HepG2 (cell line): ENCODE results near the gene LRRC73. TPM values are rescaled to one million over a fixed set of nuclear protein-coding genes. Genes with fewer than 3 reads are reported as not detected.

Experiments
- NFYC ChIP-seq: IDR thresholded peaks from 2 replicates; pipeline ENCODE4 v1.6.1; 2016; ENCODE audit warnings: missing genetic modification reagents, missing compliant biosample characterization
- NPAS2 ChIP-seq: sonication (generic); formaldehyde crosslinking; IDR thresholded peaks from 2 replicates; pipeline ENCODE4 v1.8.0; 2022; ENCODE audit warnings: mild to moderate bottlenecking, missing genetic modification reagents, borderline replicate concordance
- NR2F6 ChIP-seq, 2 experiments: IDR thresholded peaks; 2 replicates each; pipeline ENCODE4 v1.6.1; 2016; ENCODE audit warnings: antibody characterized with exemption in 1 of 2, mild to moderate bottlenecking in 1 of 2
- PHF8 ChIP-seq: sonication (generic); formaldehyde crosslinking; IDR thresholded peaks from 2 replicates; pipeline ENCODE4 v1.5.0; 2020; ENCODE audit warnings: missing genetic modification reagents
- SIN3A ChIP-seq: IDR thresholded peaks from 2 replicates; pipeline ENCODE4 v1.6.1; 2011; ENCODE audit warnings: low read depth, mild to moderate bottlenecking, control low read depth, low read length, borderline replicate concordance
- SMAD3 ChIP-seq: sonication (generic); formaldehyde crosslinking; IDR thresholded peaks from 2 replicates; pipeline ENCODE4 v1.4.0; 2020; ENCODE audit warnings: missing genetic modification reagents
- SMC3 ChIP-seq: IDR thresholded peaks from 2 replicates; pipeline ENCODE4 v1.6.1; 2011; ENCODE audit warnings: low read length, improper control_type of control experiment
- TEAD2 ChIP-seq: sonication (generic); formaldehyde crosslinking; IDR thresholded peaks from 2 replicates; pipeline ENCODE4 v1.9.0; 2021; ENCODE audit warnings: missing genetic modification reagents
- TP53 ChIP-seq: sonication (generic); formaldehyde crosslinking; conservative IDR thresholded peaks from 2 replicates; pipeline ENCODE4 v1.4.0; 2020; ENCODE audit warnings: missing genetic modification reagents
- ZBTB20 ChIP-seq: sonication (generic); formaldehyde crosslinking; IDR thresholded peaks from 2 replicates; pipeline ENCODE4 v1.8.1; 2023; ENCODE audit warnings: missing genetic modification reagents, low read depth, mild to moderate bottlenecking, borderline replicate concordance
- ZNF431 ChIP-seq: sonication (generic); formaldehyde crosslinking; IDR thresholded peaks from 2 replicates; pipeline ENCODE4 v1.9.0; 2022; ENCODE audit warnings: missing genetic modification reagents, low read depth, mild to moderate bottlenecking, borderline replicate concordance
- ZNF446 ChIP-seq: sonication (generic); formaldehyde crosslinking; IDR thresholded peaks from 2 replicates; pipeline ENCODE4 v1.5.0; 2020; ENCODE audit warnings: mild to moderate bottlenecking, missing genetic modification reagents
- ZNF563 ChIP-seq: sonication (generic); formaldehyde crosslinking; IDR thresholded peaks from 2 replicates; pipeline ENCODE4 v1.8.0; 2022; ENCODE audit warnings: mild to moderate bottlenecking, moderate library complexity, missing genetic modification reagents
- ZSCAN22 ChIP-seq: sonication (generic); formaldehyde crosslinking; IDR thresholded peaks from 2 replicates; pipeline ENCODE4 v1.4.0; 2020; ENCODE audit warnings: mild to moderate bottlenecking, missing genetic modification reagents
- polyA plus RNA-seq, 8 experiments: library from polyadenylated mRNA; depleted of rRNA in 3 of 8; stranded (reverse) in 7 of 8; unstranded in 1 of 8; fragments of >200 nt; fragmentation: Illumina TruSeq in 4 of 8; extraction: Trizol in 4 of 8; gene quantifications; 2 replicates each; pipeline versions ENCODE4 v1.2.1 to v1.2.3, GENCODE V29; 2011 to 2016; ENCODE audit warnings: low read depth in 4 of 8, missing spikeins in 1 of 8, mixed read lengths in 1 of 8; ENCODE audit not compliant: insufficient read depth in 1 of 8
- total RNA-seq, 5 experiments: library from RNA; depleted of rRNA; stranded (reverse); fragments of >200 nt; fragmentation: Illumina TruSeq; extraction: Trizol; gene quantifications; 2 replicates each; pipeline ENCODE4 v1.2.3, GENCODE V29; 2016; ENCODE audit warnings: low read depth in 1 of 5
- TF ChIP-seq, protein P1 (sequence below): sonication (generic); formaldehyde crosslinking; IDR thresholded peaks from 2 replicates; pipeline ENCODE4 v1.9.0; 2022; ENCODE audit warnings: low read depth, missing genetic modification reagents
- TF ChIP-seq, protein P2 (sequence below): sonication (generic); formaldehyde crosslinking; IDR thresholded peaks from 2 replicates; pipeline ENCODE4 v1.4.0; 2020; ENCODE audit warnings: missing genetic modification reagents, borderline replicate concordance
- TF ChIP-seq, protein P3 (sequence below): sonication (generic); formaldehyde crosslinking; IDR thresholded peaks from 2 replicates; pipeline ENCODE4 v1.8.1; 2023; ENCODE audit warnings: mild to moderate bottlenecking, moderate library complexity, missing genetic modification reagents
- TF ChIP-seq, protein P4 (sequence below): IDR thresholded peaks from 2 replicates; pipeline ENCODE4 v1.6.1; 2012; ENCODE audit warnings: low read depth, low read length, improper control_type of control experiment
- TF ChIP-seq, protein P5 (sequence below): sonication (generic); formaldehyde crosslinking; IDR thresholded peaks from 2 replicates; pipeline ENCODE4 v1.8.1; 2023; ENCODE audit warnings: missing genetic modification reagents, inconsistent platforms, borderline replicate concordance

LRRC73 gene
- total and polyA plus RNA-seq, 2 of the 13 experiments (the other 11 are each of a cell fraction or from before 2014, with no cell fraction given) = 0.11 to 0.12 TPM

DNA sequence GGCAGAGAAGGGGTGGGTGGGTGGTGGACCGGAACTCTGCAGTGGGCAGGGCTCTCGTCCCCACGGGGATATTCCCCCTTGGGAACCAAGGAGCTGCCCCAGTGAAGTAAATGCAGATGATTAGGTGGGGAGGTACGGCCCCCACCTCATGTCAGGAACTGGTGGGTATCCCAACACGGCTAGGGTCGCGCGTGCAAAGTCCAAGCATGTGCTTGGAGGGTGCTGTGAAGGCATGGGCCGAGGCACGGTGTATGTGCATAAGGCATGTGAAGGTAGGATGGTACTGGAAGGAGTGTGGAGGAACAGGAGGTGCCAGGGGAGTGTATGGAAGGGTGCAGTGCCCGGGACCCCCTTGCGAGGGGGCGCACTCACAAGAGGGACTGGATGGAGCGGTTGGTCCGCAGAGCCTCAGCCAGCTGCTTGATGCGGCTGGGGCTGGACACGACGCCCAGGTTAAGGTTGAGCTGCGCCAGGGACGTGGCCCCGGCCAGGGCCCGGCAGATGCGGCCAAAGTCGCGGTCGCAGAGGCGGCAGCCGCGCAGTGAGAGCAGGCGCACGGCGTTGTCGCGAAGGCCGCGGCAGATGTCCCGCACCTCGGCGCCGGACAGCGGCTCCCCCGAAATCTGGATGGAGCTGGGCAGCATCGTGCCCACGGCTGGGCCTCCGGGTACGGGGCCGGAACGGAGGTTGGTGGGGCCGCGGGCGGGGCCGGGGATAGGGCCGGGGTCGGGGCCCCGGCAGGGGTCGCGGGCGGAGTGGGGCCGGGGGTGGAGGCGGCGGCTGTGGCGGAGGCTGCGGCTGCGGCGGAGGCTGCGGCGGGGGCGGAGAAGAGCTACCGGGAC, 783 bp downstream of the LRRC73 start (continued):
- TF ChIP-seq, protein P1, sequence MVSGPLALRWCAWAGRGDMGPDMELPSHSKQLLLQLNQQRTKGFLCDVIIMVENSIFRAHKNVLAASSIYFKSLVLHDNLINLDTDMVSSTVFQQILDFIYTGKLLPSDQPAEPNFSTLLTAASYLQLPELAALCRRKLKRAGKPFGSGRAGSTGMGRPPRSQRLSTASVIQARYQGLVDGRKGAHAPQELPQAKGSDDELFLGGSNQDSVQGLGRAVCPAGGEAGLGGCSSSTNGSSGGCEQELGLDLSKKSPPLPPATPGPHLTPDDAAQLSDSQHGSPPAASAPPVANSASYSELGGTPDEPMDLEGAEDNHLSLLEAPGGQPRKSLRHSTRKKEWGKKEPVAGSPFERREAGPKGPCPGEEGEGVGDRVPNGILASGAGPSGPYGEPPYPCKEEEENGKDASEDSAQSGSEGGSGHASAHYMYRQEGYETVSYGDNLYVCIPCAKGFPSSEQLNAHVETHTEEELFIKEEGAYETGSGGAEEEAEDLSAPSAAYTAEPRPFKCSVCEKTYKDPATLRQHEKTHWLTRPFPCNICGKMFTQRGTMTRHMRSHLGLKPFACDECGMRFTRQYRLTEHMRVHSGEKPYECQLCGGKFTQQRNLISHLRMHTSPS (CRISPR knock-in tag) = peak; percentile 71; the same call in 1 of the 2 replicates
- TF ChIP-seq NPAS2 (CRISPR knock-in tag) = no peak
- TF ChIP-seq, protein P2, sequence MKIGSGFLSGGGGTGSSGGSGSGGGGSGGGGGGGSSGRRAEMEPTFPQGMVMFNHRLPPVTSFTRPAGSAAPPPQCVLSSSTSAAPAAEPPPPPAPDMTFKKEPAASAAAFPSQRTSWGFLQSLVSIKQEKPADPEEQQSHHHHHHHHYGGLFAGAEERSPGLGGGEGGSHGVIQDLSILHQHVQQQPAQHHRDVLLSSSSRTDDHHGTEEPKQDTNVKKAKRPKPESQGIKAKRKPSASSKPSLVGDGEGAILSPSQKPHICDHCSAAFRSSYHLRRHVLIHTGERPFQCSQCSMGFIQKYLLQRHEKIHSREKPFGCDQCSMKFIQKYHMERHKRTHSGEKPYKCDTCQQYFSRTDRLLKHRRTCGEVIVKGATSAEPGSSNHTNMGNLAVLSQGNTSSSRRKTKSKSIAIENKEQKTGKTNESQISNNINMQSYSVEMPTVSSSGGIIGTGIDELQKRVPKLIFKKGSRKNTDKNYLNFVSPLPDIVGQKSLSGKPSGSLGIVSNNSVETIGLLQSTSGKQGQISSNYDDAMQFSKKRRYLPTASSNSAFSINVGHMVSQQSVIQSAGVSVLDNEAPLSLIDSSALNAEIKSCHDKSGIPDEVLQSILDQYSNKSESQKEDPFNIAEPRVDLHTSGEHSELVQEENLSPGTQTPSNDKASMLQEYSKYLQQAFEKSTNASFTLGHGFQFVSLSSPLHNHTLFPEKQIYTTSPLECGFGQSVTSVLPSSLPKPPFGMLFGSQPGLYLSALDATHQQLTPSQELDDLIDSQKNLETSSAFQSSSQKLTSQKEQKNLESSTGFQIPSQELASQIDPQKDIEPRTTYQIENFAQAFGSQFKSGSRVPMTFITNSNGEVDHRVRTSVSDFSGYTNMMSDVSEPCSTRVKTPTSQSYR (CRISPR knock-in tag) = 0 out of 2 replicates have a peak, but pooled peaks have one; percentile 31
- TF ChIP-seq NR2F6 (IDR thresholded peaks at IDR 0.05) = no peak
- TF ChIP-seq NR2F6 (CRISPR knock-in tag; IDR thresholded peaks at IDR 0.05) = no peak
- no peak for TF ChIP-seq NFYC
- TF ChIP-seq PHF8 = 0 out of 2 replicates have a peak, but pooled peaks have one; percentile 22
- TF ChIP-seq ZNF431 (CRISPR knock-in tag) = no peak; the same call in 1 of the 2 replicates
- TF ChIP-seq, protein P3, sequence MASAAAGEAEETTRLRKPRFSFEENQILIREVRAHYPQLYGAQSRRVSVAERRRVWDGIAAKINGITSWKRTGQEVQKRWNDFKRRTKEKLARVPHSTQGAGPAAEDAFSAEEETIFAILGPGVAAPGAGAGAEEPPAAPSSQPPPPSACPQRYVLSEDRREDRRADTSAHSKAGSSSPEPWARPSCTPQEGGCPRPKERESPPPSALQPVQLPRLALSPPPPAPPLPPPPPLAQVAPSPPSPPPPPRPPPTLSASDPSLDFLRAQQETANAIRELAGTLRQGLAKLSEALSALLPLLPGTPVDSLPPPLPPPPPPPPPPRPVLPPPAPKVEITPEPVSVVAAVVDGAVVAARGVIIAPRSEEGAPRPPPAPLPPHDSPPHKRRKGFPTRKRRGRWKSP (CRISPR knock-in tag) = peak; percentile 86; the same call in 1 of the 2 replicates
- TF ChIP-seq ZSCAN22 = no peak
- no peak for TF ChIP-seq ZBTB20 (CRISPR knock-in tag)
- no peak for TF ChIP-seq TEAD2 (CRISPR knock-in tag)
- no peak for TF ChIP-seq SMC3
- TF ChIP-seq ZNF446 (CRISPR knock-in tag) = no peak; the same call in 1 of the 2 replicates
- TF ChIP-seq SIN3A = no peak
- no peak for TF ChIP-seq TP53 (CRISPR knock-in tag)
- no peak for TF ChIP-seq ZNF563
- TF ChIP-seq, protein P4, sequence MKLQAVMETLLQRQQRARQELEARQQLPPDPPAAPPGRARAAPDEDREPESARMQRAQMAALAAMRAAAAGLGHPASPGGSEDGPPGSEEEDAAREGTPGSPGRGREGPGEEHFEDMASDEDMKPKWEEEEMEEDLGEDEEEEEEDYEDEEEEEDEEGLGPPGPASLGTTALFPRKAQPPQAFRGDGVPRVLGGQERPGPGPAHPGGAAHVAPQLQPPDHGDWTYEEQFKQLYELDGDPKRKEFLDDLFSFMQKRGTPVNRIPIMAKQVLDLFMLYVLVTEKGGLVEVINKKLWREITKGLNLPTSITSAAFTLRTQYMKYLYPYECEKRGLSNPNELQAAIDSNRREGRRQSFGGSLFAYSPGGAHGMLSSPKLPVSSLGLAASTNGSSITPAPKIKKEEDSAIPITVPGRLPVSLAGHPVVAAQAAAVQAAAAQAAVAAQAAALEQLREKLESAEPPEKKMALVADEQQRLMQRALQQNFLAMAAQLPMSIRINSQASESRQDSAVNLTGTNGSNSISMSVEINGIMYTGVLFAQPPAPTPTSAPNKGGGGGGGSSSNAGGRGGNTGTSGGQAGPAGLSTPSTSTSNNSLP = no peak
- TF ChIP-seq SMAD3 (CRISPR knock-in tag) = no peak
- TF ChIP-seq, protein P5, sequence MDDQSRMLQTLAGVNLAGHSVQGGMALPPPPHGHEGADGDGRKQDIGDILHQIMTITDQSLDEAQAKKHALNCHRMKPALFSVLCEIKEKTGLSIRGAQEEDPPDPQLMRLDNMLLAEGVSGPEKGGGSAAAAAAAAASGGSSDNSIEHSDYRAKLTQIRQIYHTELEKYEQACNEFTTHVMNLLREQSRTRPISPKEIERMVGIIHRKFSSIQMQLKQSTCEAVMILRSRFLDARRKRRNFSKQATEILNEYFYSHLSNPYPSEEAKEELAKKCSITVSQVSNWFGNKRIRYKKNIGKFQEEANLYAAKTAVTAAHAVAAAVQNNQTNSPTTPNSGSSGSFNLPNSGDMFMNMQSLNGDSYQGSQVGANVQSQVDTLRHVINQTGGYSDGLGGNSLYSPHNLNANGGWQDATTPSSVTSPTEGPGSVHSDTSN (CRISPR knock-in tag) = no peak
